Fibroblast of villous mesenchyme (primary cell): ENCODE measurements around the gene DOCK8. TPM values are rescaled to one million over a fixed set of nuclear protein-coding genes. Genes with fewer than 3 reads are reported as not detected.

Source experiments
- DNase-seq: peaks from one replicate; pipeline ENCODE4 v3.0.0-alpha.2; 2010; ENCODE audit warnings: low read depth
- H3K4me3 ChIP-seq: 2 replicates; pipeline ENCODE4 v1.5.1; 2011; ENCODE audit warnings: low read depth, mild to moderate bottlenecking, low read length
- CTCF ChIP-seq: IDR thresholded peaks from 2 replicates; pipeline ENCODE4 v1.5.1; 2012; ENCODE audit warnings: low read depth, mild to moderate bottlenecking, low read length; ENCODE audit not compliant: insufficient read depth
- total RNA-seq: library from RNA; depleted of rRNA; stranded (reverse); fragments of >200 nt; gene quantifications from 2 replicates; pipeline ENCODE4 v1.2.3, GENCODE V29; 2012

Gene DOCK8
- total RNA-seq, 1 donor = 2.6 TPM

GRCh38 chr9:438961-439768 lies 224.5 kb downstream of the DOCK8 start:
- no peak for TF ChIP-seq CTCF
- peak; percentile 64 for DNase-seq
- no peak overlapping the region for H3K4me3 ChIP-seq

- DNase-seq = no peak
- no peak overlapping the region for H3K4me3 ChIP-seq
- TF ChIP-seq CTCF = no peak
Measured at GRCh38 chr9:441126-441525, 226.5 kb downstream of the DOCK8 start.

GRCh38 chr9:444528-444927 lies 229.9 kb downstream of the DOCK8 start:
- TF ChIP-seq CTCF = no peak
- no peak overlapping the region for H3K4me3 ChIP-seq
- DNase-seq = peak; percentile 17

GRCh38 chr9:445033-445432 lies 230.4 kb downstream of the DOCK8 start:
- no peak overlapping the region for H3K4me3 ChIP-seq
- peak; percentile 87 for DNase-seq
- TF ChIP-seq CTCF = no peak

- no peak overlapping the region for H3K4me3 ChIP-seq
- TF ChIP-seq CTCF = no peak
- no peak for DNase-seq
Measured at GRCh38 chr9:446074-446699, 231.5 kb downstream of the DOCK8 start.

- peak; percentile 47 for DNase-seq
- no peak overlapping the region for H3K4me3 ChIP-seq
- TF ChIP-seq CTCF = no peak
Measured at GRCh38 chr9:447230-448025, 232.8 kb downstream of the DOCK8 start.
